Measurements from ENCODE around the gene CCDC85C.

The CCDC85C gene

DNA sequence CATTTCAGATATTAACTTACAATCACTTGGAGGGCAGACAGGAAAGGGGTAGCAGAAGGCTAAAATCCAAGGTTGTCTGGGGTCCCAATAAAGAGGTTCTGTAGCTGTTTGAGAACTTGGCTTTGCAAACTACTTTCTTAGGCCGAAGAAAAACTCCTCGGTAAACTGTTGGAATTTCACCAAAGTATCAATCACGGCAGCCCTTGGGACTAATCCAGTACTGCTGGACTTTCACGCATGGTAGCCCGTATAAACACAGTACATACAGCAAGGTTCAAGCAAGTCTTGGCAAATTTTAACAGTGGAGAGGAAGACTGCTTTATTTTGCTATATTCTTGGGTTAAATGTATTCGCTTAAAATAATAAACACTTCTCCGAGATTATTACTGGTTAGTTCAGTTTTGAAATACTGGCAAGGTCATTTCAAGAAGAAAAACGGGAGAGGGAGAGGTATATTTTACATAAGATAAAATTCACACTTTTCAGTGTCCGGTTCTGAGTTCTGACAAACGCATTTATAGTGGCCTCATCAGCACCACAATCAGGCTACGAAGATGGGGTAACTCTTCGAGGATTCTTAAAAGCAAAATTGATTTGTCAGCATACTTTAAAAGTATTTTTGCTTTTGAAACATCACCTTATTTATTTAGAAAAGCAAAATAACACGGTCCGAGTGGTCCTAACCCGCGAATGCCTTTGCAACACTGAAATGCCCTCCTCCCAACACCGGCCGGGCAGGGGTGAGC lies 124.7 kb downstream of the CCDC85C start:
- intact Hi-C loops (cut with DNase I; ENCODE audit: low total_unique reads) = no loop called here
- TF ChIP-seq, protein P1, sequence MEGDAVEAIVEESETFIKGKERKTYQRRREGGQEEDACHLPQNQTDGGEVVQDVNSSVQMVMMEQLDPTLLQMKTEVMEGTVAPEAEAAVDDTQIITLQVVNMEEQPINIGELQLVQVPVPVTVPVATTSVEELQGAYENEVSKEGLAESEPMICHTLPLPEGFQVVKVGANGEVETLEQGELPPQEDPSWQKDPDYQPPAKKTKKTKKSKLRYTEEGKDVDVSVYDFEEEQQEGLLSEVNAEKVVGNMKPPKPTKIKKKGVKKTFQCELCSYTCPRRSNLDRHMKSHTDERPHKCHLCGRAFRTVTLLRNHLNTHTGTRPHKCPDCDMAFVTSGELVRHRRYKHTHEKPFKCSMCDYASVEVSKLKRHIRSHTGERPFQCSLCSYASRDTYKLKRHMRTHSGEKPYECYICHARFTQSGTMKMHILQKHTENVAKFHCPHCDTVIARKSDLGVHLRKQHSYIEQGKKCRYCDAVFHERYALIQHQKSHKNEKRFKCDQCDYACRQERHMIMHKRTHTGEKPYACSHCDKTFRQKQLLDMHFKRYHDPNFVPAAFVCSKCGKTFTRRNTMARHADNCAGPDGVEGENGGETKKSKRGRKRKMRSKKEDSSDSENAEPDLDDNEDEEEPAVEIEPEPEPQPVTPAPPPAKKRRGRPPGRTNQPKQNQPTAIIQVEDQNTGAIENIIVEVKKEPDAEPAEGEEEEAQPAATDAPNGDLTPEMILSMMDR (IDR thresholded peaks at IDR 0.05) = no peak
- DNase-seq = no peak
- H3K4me3 ChIP-seq = peak overlapping the region; percentile 73 to 97
- no peaks in the 10 kb centered on the region for H3K27me3 ChIP-seq
- no peaks in the 10 kb centered on the region for H3K9me3 ChIP-seq
- H3K27ac ChIP-seq = peak overlapping the region; percentile 83 to 94
- peaks cover 0 to 41% (median 30%) of the 10 kb centered on the region in 4 donors for H3K4me1 ChIP-seq
- H3K36me3 ChIP-seq = no peaks in the 10 kb centered on the region

DNA sequence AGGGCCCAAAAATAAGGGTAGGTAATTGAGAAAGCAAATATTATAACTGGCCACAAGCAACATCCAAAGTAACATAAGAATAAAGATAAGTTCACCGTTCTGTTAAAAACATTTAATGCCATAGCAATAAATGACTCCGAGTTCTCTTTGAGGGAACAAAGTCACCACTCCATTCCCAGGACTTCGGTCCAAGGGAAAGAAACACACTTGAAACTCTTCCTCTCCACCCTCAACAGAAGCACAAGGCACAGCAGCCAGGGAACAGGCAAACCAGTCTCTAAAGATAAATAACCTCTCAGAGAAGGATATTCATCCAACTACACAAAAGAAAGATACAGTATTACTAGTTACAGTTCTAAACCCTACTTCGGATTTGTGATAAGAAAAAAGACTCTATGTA lies 125.9 kb downstream of the CCDC85C start:
- DNase-seq = no peak
- Histone ChIP-seq H3K4me3 (no peak overlapping the region), H3K36me3 (no peaks in the 10 kb centered on the region), H3K27me3 (no peaks in the 10 kb centered on the region), H3K9me3 (no peaks in the 10 kb centered on the region), H3K27ac (no peak overlapping the region), H3K4me1 (peaks cover 0 to 30% (median 23%) of the 10 kb centered on the region in 4 donors)
- TF ChIP-seq, protein P1 (IDR thresholded peaks at IDR 0.05) = no peak
- intact Hi-C loops (cut with DNase I; ENCODE audit: low total_unique reads) = no loop called here

DNA sequence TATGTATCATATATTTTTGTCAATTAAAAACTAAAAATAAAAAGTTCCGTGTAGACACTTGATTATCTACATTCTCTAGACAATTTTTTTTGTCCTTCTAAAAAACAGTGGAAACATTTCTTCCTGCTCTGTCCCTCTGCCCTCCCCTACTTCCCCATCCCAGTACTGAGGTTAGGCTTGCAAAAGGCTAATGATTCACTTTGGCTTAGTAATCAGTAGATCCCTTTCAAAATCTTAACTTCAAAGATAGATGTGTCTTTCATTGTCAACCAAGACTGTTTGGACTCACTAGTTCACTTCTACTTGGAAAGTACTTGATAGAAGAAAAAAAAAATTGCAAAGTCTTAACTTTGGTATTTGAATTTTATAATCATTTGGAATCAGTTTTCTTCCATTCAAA lies 127.1 kb downstream of the CCDC85C start:
- intact Hi-C loops (cut with DNase I; ENCODE audit: low total_unique reads) = no loop called here
- no peak overlapping the region for H3K27ac ChIP-seq

DNA sequence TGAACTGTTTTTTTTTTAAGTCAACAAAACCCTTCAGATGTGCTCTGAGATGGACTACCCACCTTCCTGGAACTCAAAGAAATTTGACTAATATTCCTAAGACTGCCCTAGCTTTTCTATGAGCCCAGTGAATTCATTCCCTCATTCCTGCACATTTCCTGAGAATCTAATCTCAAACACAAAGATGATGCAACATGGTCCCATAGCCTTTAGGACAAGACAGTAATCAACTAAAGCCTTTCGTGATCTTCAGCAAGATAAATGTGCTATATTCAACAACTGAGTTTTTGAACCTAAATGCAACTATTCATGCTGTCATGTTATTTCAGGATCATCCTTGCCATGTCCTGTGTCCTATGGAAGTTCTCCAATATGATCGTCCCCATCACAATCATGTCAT lies 128.3 kb downstream of the CCDC85C start:
- intact Hi-C loops (cut with DNase I; ENCODE audit: low total_unique reads) = no loop called here
- Histone ChIP-seq H3K27ac (no peak overlapping the region), H3K27me3 (no peaks in the 10 kb centered on the region), H3K9me3 (no peaks in the 10 kb centered on the region), H3K36me3 (no peaks in the 10 kb centered on the region), H3K4me3 (no peak overlapping the region), H3K4me1 (peaks cover 0 to 18% (median 14%) of the 10 kb centered on the region in 4 donors)
- TF ChIP-seq, protein P1 (IDR thresholded peaks at IDR 0.05) = no peak
- no peak for DNase-seq

More for the DNA sequence above, 127.1 kb downstream of the CCDC85C start:
- Histone ChIP-seq H3K9me3 (no peaks in the 10 kb centered on the region), H3K36me3 (no peaks in the 10 kb centered on the region), H3K4me1 (peaks cover 0 to 18% (median 14%) of the 10 kb centered on the region in 4 donors), H3K4me3 (no peak overlapping the region), H3K27me3 (no peaks in the 10 kb centered on the region)
- DNase-seq = no peak
- TF ChIP-seq, protein P1 (IDR thresholded peaks at IDR 0.05) = no peak

DNA sequence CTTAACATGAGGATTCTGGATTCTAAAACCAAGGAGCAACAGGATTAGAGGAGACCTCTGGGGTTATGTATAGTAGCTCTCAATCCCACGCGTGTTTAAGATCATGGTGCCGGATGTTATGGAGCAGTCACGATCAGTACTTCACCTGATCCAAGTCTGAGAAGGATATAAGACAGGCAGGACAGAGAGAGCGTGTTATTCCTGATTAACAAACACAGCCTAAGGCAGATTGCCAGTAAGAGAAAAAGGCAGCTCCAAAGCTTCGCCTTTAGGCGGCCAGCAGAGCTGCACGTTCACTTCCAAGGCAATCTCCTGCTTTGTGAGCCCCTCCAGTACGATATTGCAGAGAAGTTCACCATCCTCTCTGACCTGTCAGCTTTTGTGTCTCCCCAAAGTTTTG lies 128.8 kb downstream of the CCDC85C start:
- Histone ChIP-seq H3K9me3 (no peaks in the 10 kb centered on the region), H3K27ac (no peak overlapping the region), H3K36me3 (no peaks in the 10 kb centered on the region), H3K4me3 (no peak overlapping the region), H3K27me3 (no peaks in the 10 kb centered on the region), H3K4me1 (peaks cover 0 to 18% (median 14%) of the 10 kb centered on the region in 4 donors)
- no peak for DNase-seq
- intact Hi-C loops (cut with DNase I; ENCODE audit: low total_unique reads) = no loop called here
- TF ChIP-seq, protein P1 (IDR thresholded peaks at IDR 0.05) = no peak

Measured in tibial artery (tissue), 4 donors.